Immature natural killer cell (primary cell): Measurements from ENCODE around the gene ASAP3. TPM values are rescaled to one million over a fixed set of nuclear protein-coding genes. Genes with fewer than 3 reads are reported as not detected.

ENCODE experiments used
- DNase-seq, 3 donors: peaks; one replicate each; pipeline ENCODE4 v3.0.0; 2022; ENCODE audit warnings: mixed read lengths in 1 of 3
- H3K27ac Mint-ChIP-seq, 6 donors: one replicate each; pipeline ENCODE4 v1.8.0; 2020; ENCODE audit warnings: mixed read lengths in 6 of 6, mild to moderate bottlenecking in 5 of 6, inconsistent platforms in 4 of 6, moderate library complexity in 3 of 6
- H3K27me3 Mint-ChIP-seq, 3 donors: one replicate each; pipeline ENCODE4 v1.8.0; 2020 to 2021; ENCODE audit warnings: low read depth in 3 of 3, mild to moderate bottlenecking in 3 of 3, mixed read lengths in 3 of 3, moderate library complexity in 3 of 3, inconsistent platforms in 1 of 3
- H3K36me3 Mint-ChIP-seq, 3 donors: one replicate each; pipeline ENCODE4 v1.8.0; 2020; ENCODE audit warnings: mixed read lengths in 3 of 3, inconsistent platforms in 2 of 3, mild to moderate bottlenecking in 2 of 3
- H3K4me1 Mint-ChIP-seq, 2 donors: one replicate each; pipeline ENCODE4 v1.8.0; 2020; ENCODE audit warnings: inconsistent platforms in 2 of 2, mild to moderate bottlenecking in 2 of 2, mixed read lengths in 2 of 2, moderate library complexity in 1 of 2
- H3K4me3 Mint-ChIP-seq, 5 donors: one replicate each; pipeline ENCODE4 v1.8.0; 2020; ENCODE audit warnings: mild to moderate bottlenecking in 5 of 5, mixed read lengths in 5 of 5, inconsistent platforms in 3 of 5, moderate library complexity in 3 of 5
- H3K9me3 Mint-ChIP-seq, 6 donors: one replicate each; pipeline ENCODE4 v1.8.0; 2020; ENCODE audit warnings: mild to moderate bottlenecking in 6 of 6, mixed read lengths in 6 of 6, inconsistent platforms in 4 of 6, moderate library complexity in 3 of 6
- polyA plus RNA-seq, 3 donors: library from polyadenylated mRNA; unstranded; fragments of 300-500 nt; fragmentation: Illumina TruSeq; gene quantifications; one replicate each; pipeline ENCODE4 v1.2.3, GENCODE V29; 2021

The ASAP3 gene
- polyA plus RNA-seq, 3 donors from 2014 or later: not detected

GRCh38 chr1:23442751-23443150 lies 41.2 kb downstream of the ASAP3 start:
- peaks cover 0 to 3% (median 0%) of the 10 kb centered on the region in 3 donors for H3K27me3 Mint-ChIP-seq
- peaks cover 0 to 1% of the 10 kb centered on the region in 2 donors for H3K4me1 Mint-ChIP-seq
- no peaks in the 10 kb centered on the region for H3K36me3 Mint-ChIP-seq
- no peak for DNase-seq
- no peak overlapping the region for H3K4me3 Mint-ChIP-seq
- no peak overlapping the region for H3K27ac Mint-ChIP-seq
- no peaks in the 10 kb centered on the region for H3K9me3 Mint-ChIP-seq

- no peak overlapping the region for H3K27ac Mint-ChIP-seq
Observed at GRCh38 chr1:23441446-23442148, 42.4 kb downstream of the ASAP3 start.

GRCh38 chr1:23438545-23438944 lies 45.4 kb downstream of the ASAP3 start:
- H3K4me1 Mint-ChIP-seq: peaks cover 0 to 1% of the 10 kb centered on the region in 2 donors
- H3K27ac Mint-ChIP-seq: no peak overlapping the region
- H3K27me3 Mint-ChIP-seq: peaks cover 0 to 6% (median 0%) of the 10 kb centered on the region in 3 donors
- H3K4me3 Mint-ChIP-seq: no peak overlapping the region
- H3K9me3 Mint-ChIP-seq: no peaks in the 10 kb centered on the region
- no peak for DNase-seq
- no peaks in the 10 kb centered on the region for H3K36me3 Mint-ChIP-seq

More at GRCh38 chr1:23441446-23442148, 42.4 kb downstream of the ASAP3 start:
- Mint-ChIP-seq H3K9me3 (no peaks in the 10 kb centered on the region), H3K4me3 (no peak overlapping the region), H3K27me3 (peaks cover 0 to 3% (median 0%) of the 10 kb centered on the region in 3 donors), H3K36me3 (no peaks in the 10 kb centered on the region), H3K4me1 (peaks cover 0 to 1% of the 10 kb centered on the region in 2 donors)
- no peak for DNase-seq

GRCh38 chr1:23437355-23437664 lies 46.7 kb downstream of the ASAP3 start:
- no peak for DNase-seq
- H3K9me3 Mint-ChIP-seq: no peaks in the 10 kb centered on the region
- H3K4me1 Mint-ChIP-seq: peaks cover 0 to 1% of the 10 kb centered on the region in 2 donors
- H3K27me3 Mint-ChIP-seq: peaks cover 0 to 5% (median 0%) of the 10 kb centered on the region in 3 donors
- H3K27ac Mint-ChIP-seq: no peak overlapping the region
- no peaks in the 10 kb centered on the region for H3K36me3 Mint-ChIP-seq
- H3K4me3 Mint-ChIP-seq: no peak overlapping the region

GRCh38 chr1:23436520-23437354 lies 47.2 kb downstream of the ASAP3 start:
- H3K4me3 Mint-ChIP-seq: no peak overlapping the region
- peaks cover 0 to 1% of the 10 kb centered on the region in 2 donors for H3K4me1 Mint-ChIP-seq
- H3K27me3 Mint-ChIP-seq: peaks cover 0 to 5% (median 0%) of the 10 kb centered on the region in 3 donors
- no peaks in the 10 kb centered on the region for H3K9me3 Mint-ChIP-seq
- H3K27ac Mint-ChIP-seq: no peak overlapping the region
- no peak for DNase-seq
- no peaks in the 10 kb centered on the region for H3K36me3 Mint-ChIP-seq

- peaks cover 0 to 6% (median 0%) of the 10 kb centered on the region in 3 donors for H3K27me3 Mint-ChIP-seq
- H3K27ac Mint-ChIP-seq: no peak overlapping the region
- H3K9me3 Mint-ChIP-seq: no peaks in the 10 kb centered on the region
- DNase-seq: no peak
- H3K36me3 Mint-ChIP-seq: no peaks in the 10 kb centered on the region
- H3K4me3 Mint-ChIP-seq: no peak overlapping the region
- H3K4me1 Mint-ChIP-seq: peaks cover 0 to 1% of the 10 kb centered on the region in 2 donors
Observed at GRCh38 chr1:23434260-23434775, 49.7 kb downstream of the ASAP3 start.

- no peak overlapping the region for H3K4me3 Mint-ChIP-seq
- no peaks in the 10 kb centered on the region for H3K9me3 Mint-ChIP-seq
- H3K4me1 Mint-ChIP-seq: peaks cover 0 to 1% of the 10 kb centered on the region in 2 donors
- no peaks in the 10 kb centered on the region for H3K36me3 Mint-ChIP-seq
- no peak overlapping the region for H3K27ac Mint-ChIP-seq
- DNase-seq: no peak
- H3K27me3 Mint-ChIP-seq: peaks cover 0 to 9% (median 0%) of the 10 kb centered on the region in 3 donors
Observed at GRCh38 chr1:23433122-23433521, 50.9 kb downstream of the ASAP3 start.

GRCh38 chr1:23431431-23431830 lies 52.5 kb downstream of the ASAP3 start:
- H3K4me3 Mint-ChIP-seq: no peak overlapping the region
- H3K27ac Mint-ChIP-seq: no peak overlapping the region
- H3K27me3 Mint-ChIP-seq: peaks cover 0 to 9% (median 7%) of the 10 kb centered on the region in 3 donors
- H3K4me1 Mint-ChIP-seq: no peaks in the 10 kb centered on the region
- no peaks in the 10 kb centered on the region for H3K9me3 Mint-ChIP-seq
- H3K36me3 Mint-ChIP-seq: peaks cover 0 to 3% (median 0%) of the 10 kb centered on the region in 3 donors
- no peak for DNase-seq

GRCh38 chr1:23430803-23431202 lies 53.2 kb downstream of the ASAP3 start:
- no peak overlapping the region for H3K27ac Mint-ChIP-seq
- H3K4me1 Mint-ChIP-seq: peaks cover 0 to 3% of the 10 kb centered on the region in 2 donors
- peaks cover 0 to 10% (median 7%) of the 10 kb centered on the region in 3 donors for H3K27me3 Mint-ChIP-seq

GRCh38 chr1:23428136-23428905 lies 55.7 kb downstream of the ASAP3 start:
- Mint-ChIP-seq H3K9me3 (no peaks in the 10 kb centered on the region), H3K27ac (no peak overlapping the region), H3K27me3 (peaks cover 2 to 11% (median 10%) of the 10 kb centered on the region in 3 donors), H3K4me1 (peaks cover 4 to 12% of the 10 kb centered on the region in 2 donors), H3K36me3 (peaks cover 0 to 6% (median 0%) of the 10 kb centered on the region in 3 donors), H3K4me3 (no peak overlapping the region)
- DNase-seq: no peak

More at GRCh38 chr1:23430803-23431202, 53.2 kb downstream of the ASAP3 start:
- no peak for DNase-seq
- peaks cover 0 to 6% (median 0%) of the 10 kb centered on the region in 3 donors for H3K36me3 Mint-ChIP-seq
- H3K4me3 Mint-ChIP-seq: no peak overlapping the region
- no peaks in the 10 kb centered on the region for H3K9me3 Mint-ChIP-seq

GRCh38 chr1:23427550-23427949 lies 56.4 kb downstream of the ASAP3 start:
- Mint-ChIP-seq H3K27me3 (peaks cover 2 to 14% (median 10%) of the 10 kb centered on the region in 3 donors), H3K36me3 (peaks cover 0 to 6% (median 0%) of the 10 kb centered on the region in 3 donors), H3K4me3 (no peak overlapping the region), H3K9me3 (no peaks in the 10 kb centered on the region), H3K4me1 (peaks cover 11 to 20% of the 10 kb centered on the region in 2 donors), H3K27ac (no peak overlapping the region)
- no peak for DNase-seq

GRCh38 chr1:23426828-23427227 lies 57.2 kb downstream of the ASAP3 start:
- Mint-ChIP-seq H3K27ac (no peak overlapping the region), H3K4me3 (no peak overlapping the region), H3K9me3 (no peaks in the 10 kb centered on the region), H3K27me3 (peaks cover 2 to 14% (median 11%) of the 10 kb centered on the region in 3 donors), H3K36me3 (peaks cover 0 to 6% (median 0%) of the 10 kb centered on the region in 3 donors), H3K4me1 (peaks cover 18 to 27% of the 10 kb centered on the region in 2 donors)
- no peak for DNase-seq

- Mint-ChIP-seq H3K4me1 (peaks cover 20 to 29% of the 10 kb centered on the region in 2 donors), H3K9me3 (no peaks in the 10 kb centered on the region), H3K4me3 (peak overlapping the region; percentile 58 to 83 (median 68)), H3K27me3 (peaks cover 4 to 14% (median 11%) of the 10 kb centered on the region in 3 donors), H3K27ac (peak overlapping the region in 1 of 6 donors; percentile 22), H3K36me3 (peaks cover 0 to 6% (median 0%) of the 10 kb centered on the region in 3 donors)
- DNase-seq: no peak
Observed at GRCh38 chr1:23425193-23425494, 58.8 kb downstream of the ASAP3 start.
